Measurements from ENCODE around the gene SCAMP4. TPM values are rescaled to one million over a fixed set of nuclear protein-coding genes. Genes with fewer than 3 reads are reported as not detected.

The SCAMP4 gene
- total and polyA plus RNA-seq, 9 of the 15 experiments (the other 6 are each of a cell fraction or from before 2014, with no cell fraction given): 0.81 to 45.9 (median 12.8) TPM

GRCh38 chr19:1931445-1931844, 26.2 kb downstream of the SCAMP4 start (continued):
- no peak for TF ChIP-seq BCLAF1 (IDR thresholded peaks at IDR 0.05; ENCODE audit: borderline replicate concordance in 1 of 2, control insufficient read depth in 1 of 2, low read depth in 2 of 2, low read length in 1 of 2)
- TF ChIP-seq UBTF (IDR thresholded peaks at IDR 0.05; ENCODE audit: borderline replicate concordance in 1 of 2, low read depth in 2 of 2, low read length in 2 of 2): no peak
- TF ChIP-seq SIRT6 (IDR thresholded peaks at IDR 0.05; ENCODE audit: low read depth, low read length): no peak
- no peak for TF ChIP-seq ZNF507 (tag; conservative IDR thresholded peaks at IDR 0.05)
- peak; percentile 96 for TF ChIP-seq BCOR (IDR thresholded peaks at IDR 0.05)

Data from K562 (cell line).